CD4-positive, alpha-beta T cell treated with Interleukin-21 for 1 hour (primary cell): ENCODE data around the gene RASGRP2.

Source experiments
- DNase-seq: peaks from one replicate; pipeline ENCODE4 v3.0.0-alpha.2; 2020

Gene RASGRP2

GRCh38 chr11:64739871-64740270 lies 4.1 kb downstream of the RASGRP2 start:
- no peak for DNase-seq

- DNase-seq = no peak
These were observed 7.3 kb downstream of the RASGRP2 start for GRCh38 chr11:64736654-64737053.

- no peak for DNase-seq
These were observed 8.2 kb downstream of the RASGRP2 start for GRCh38 chr11:64735725-64736259.

- no peak for DNase-seq
These were observed 8.9 kb downstream of the RASGRP2 start for GRCh38 chr11:64734811-64735724.

- no peak for DNase-seq
These were observed 12.3 kb downstream of the RASGRP2 start for GRCh38 chr11:64731601-64732000.

GRCh38 chr11:64729851-64730382 lies 14.0 kb downstream of the RASGRP2 start:
- no peak for DNase-seq

GRCh38 chr11:64728757-64729365 lies 15.1 kb downstream of the RASGRP2 start:
- no peak for DNase-seq

- no peak for DNase-seq
These were observed 16.9 kb downstream of the RASGRP2 start for GRCh38 chr11:64726867-64727530.

GRCh38 chr11:64726211-64726641 lies 17.7 kb downstream of the RASGRP2 start:
- DNase-seq = no peak

- no peak for DNase-seq
These were observed 18.9 kb downstream of the RASGRP2 start for GRCh38 chr11:64724863-64725532.

GRCh38 chr11:64723907-64724862 lies 19.8 kb downstream of the RASGRP2 start:
- no peak for DNase-seq

GRCh38 chr11:64723117-64723906 lies 20.6 kb downstream of the RASGRP2 start, which contains the start of gene NRXN2:
TSS of gene NRXN2 (minus strand) at chr11:64723197. CDS start at chr11:64713699, 9,498 bp downstream.
- DNase-seq = peak; percentile 89

- no peak for DNase-seq
These were observed 21.5 kb downstream of the RASGRP2 start for GRCh38 chr11:64722141-64723065.

GRCh38 chr11:64721359-64721699 lies 22.6 kb downstream of the RASGRP2 start:
- no peak for DNase-seq

GRCh38 chr11:64720640-64721358 lies 23.1 kb downstream of the RASGRP2 start:
- no peak for DNase-seq

- DNase-seq = no peak
These were observed 23.8 kb downstream of the RASGRP2 start for GRCh38 chr11:64720167-64720566.

- no peak for DNase-seq
These were observed 24.5 kb downstream of the RASGRP2 start for GRCh38 chr11:64719406-64719805.

GRCh38 chr11:64718780-64719124 lies 25.2 kb downstream of the RASGRP2 start:
- DNase-seq = no peak
